HG03521 (cell line): ENCODE data around the gene MPV17.
"Not testable (repeated sequence)": the region's sequence is repeated elsewhere in the genome, so short reads cannot be mapped to it uniquely, and the experiment has no call there.

Experiments used
- ATAC-seq: cut with Tn5 transposase; IDR thresholded peaks from one replicate; pipeline ENCODE4 v1.9.1; 2021; ENCODE audit warnings: mild to moderate bottlenecking, moderate library complexity; ENCODE audit not compliant: unreplicated experiment

The MPV17 gene, protein sequence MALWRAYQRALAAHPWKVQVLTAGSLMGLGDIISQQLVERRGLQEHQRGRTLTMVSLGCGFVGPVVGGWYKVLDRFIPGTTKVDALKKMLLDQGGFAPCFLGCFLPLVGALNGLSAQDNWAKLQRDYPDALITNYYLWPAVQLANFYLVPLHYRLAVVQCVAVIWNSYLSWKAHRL

DNA sequence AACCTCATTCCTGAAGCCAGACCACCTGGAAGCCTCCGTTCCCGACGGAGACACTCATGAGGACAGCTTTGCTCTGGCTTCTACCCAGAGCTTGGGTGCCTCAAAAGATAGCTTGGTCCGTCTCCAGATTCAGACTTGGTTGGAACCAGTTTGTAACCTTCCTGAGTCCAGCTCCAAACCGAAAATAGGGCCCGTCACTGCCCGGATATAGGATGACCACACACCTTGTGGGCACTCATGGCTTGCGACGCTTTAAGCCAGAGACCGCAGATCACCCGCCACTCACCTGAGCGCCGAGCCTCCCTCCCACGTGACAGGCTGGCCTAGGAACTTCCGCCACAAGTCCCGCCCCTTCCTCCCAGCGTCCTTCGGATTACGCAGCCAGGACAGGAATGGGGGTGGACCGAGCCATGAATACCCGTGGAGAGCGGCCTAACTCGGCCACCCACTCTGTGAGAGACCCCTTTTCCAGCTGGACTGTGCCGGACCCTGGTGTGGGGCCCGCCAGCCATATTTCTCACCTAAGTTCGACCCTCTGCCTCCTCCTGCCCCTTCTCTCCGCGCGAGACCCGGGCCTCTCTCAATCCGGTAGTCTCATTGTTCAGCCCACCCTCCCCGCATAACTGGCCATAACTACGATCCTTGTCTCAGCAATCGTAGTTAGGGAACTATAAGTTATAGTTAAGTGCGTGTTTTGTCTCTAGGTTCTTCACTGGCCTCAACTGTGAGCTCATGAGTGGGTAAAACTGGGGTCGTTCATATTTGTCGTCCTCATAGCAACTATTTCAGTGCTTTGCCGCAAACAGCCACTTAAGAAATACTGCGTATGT is at the start of gene MPV17:
MPV17 (minus strand) TSS at position 332 of the 830 bp plus-strand sequence. CDS start 580 bp downstream, outside the sequence.
- ATAC-seq: peak; percentile 80

DNA sequence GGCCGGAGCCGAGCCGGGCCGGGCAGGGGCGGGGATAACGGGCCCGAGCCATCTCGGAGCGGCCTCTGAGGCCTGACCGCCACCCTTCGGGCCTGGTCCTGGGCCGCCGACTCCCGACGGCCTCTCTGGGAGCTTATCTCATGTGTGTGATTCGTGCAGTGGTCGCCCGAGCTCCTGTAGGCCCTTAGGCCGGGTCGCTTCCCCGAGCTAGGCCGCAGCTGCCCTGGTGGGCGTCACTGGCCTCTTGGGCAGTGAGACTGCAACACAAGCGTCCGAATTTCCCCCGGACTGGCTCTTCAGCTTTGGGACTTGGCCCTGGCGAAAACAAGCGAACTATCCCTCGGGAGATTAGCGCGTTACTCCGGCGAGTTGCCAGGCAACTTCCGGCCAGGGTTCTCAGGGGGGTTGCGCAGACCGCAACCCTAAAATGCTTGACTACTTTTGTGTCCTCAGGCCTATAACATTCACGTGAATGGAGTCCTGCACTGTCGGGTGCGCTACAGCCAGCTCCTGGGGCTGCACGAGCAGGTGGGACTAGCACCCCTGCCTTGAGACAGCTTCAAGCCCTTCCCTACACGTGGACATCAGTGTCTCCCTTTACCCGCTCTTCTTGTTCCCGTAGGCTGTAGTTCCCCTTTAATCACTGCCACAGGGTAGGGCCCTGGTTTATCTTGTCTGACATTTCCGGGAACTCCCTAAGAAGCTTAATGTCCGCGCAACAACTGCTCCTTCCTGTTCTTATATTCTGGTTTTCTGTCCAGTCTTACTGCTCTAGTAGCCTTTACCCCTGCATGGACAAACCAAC is 48.1 kb upstream of the MPV17 start:
- ATAC-seq: peak; percentile 13

DNA sequence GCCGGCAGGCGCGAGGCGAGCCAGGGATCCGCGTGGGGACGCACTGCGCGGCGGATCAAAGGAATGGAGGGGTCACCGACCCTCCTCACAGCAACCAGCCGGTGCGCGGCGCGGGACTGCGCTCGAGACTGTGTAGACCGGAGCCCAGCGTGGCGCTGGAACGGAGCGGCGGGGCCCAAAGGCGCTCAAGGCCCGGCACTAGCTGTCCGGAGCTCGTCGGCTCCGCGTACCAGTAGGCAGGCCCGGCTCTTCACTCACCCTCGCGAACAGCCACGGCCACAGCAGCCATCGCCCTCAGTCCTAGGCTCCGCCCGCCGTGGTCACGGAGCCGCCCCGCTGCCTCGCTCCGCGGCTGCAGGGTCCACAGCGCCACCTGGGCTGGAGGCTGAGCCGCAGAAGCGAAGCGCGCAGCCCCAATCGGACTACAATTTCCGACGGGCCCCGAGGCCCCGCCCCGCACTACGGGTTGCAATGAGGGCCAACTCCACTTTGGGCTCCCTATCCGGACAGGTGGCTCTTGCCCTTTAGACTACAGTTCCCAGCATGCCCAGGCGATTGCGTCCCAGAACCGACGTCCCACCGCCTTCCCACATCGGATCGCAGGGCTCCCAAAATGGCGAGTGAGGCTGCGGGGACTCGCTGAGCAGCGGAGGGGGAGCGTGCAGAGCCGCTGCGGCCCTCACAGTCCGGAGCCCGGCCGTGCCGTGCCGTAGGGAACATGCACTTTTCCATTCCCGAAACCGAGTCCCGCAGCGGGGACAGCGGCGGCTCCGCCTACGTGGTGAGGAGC is 47.3 kb upstream of the MPV17 start, which contains the start of the genes EIF2B4 and SNX17:
EIF2B4 (minus strand) TSS at position 313 of the 790 bp plus-strand sequence; CDS start at position 289, 24 bp downstream.
SNX17 (plus strand) TSS at position 591 of the 790 bp plus-strand sequence; CDS start at position 719, 128 bp downstream.
- ATAC-seq: peak; percentile 90

DNA sequence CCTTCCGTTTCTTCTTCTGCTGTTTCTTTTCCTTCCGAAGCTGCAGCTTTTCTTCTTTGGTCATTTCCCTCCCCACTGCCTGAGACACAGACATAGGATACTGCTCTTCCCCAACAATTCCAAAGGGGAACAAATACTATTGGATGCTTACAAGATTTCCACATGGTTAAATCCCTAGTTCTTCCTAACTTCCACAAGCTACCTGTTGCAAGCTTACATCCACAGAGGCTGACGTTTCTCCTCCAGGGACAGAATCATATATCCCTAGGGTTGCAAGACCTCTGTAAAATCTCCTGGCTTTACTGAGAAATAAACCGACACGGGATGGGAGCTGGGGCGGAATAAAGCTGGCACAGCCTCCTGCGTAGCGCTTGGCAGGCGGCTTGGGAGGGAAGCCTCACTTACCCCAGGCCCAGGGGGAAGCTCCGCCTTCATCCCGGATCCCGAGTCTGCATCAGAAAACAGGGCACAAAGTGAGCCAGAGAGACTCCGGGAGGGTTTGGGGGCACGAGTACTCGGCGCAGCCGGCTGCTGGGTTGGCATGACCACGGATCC is 46.7 kb upstream of the MPV17 start:
- no peak for ATAC-seq

DNA sequence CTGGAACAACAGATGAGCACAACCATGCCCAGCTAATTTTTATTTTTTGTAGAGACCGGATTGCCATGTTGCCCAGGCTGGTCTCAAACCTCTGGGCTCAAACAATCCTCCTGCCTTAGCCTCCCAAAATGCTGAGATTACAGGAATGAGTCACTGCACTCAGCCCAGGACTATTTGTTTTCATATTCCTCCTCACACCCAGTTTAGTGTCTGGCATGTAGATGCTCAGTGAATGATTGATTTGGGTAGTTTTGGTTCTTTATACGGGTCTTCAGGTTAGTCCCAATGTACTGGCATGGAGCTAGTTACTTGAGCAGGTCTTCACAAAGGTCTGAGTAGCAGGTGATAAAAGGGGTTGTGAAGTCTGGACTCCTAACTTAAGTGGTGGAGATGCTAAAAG is 41.0 kb upstream of the MPV17 start:
- no peak for ATAC-seq

DNA sequence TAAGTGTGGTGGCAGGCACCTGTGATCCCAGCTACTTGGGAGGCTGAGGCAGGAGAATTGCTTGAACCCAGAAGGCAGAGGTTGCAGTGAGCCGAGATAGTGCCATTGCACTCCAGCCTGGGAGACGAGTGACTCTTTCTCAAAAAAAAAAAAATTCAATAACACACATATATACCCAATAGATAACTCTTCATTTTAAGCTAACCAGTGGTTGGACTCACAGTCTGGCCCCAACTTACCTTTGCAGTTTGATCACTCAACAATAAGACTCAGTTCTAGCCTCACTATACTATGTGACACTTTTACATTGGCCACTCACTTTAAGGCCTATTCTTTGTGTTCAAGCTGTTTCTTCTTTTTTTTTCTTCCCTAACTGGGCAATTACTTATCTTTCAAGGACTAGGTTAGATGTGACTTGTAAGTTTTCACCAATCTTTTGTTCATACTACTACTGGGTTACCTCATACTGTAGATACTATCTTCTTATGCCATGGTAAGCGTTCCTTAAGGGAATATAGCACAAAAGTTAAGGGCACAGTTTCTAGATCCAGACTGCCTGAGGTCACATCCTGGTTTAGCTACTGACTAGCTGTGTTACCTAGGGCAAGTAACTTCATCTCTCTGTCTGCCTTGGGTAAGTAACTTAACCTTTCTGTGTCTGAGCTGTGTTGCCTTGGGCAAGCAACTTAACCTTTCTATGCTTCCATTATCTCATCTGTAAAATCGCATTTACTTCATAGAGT is 40.0 kb upstream of the MPV17 start:
- no peak for ATAC-seq

DNA sequence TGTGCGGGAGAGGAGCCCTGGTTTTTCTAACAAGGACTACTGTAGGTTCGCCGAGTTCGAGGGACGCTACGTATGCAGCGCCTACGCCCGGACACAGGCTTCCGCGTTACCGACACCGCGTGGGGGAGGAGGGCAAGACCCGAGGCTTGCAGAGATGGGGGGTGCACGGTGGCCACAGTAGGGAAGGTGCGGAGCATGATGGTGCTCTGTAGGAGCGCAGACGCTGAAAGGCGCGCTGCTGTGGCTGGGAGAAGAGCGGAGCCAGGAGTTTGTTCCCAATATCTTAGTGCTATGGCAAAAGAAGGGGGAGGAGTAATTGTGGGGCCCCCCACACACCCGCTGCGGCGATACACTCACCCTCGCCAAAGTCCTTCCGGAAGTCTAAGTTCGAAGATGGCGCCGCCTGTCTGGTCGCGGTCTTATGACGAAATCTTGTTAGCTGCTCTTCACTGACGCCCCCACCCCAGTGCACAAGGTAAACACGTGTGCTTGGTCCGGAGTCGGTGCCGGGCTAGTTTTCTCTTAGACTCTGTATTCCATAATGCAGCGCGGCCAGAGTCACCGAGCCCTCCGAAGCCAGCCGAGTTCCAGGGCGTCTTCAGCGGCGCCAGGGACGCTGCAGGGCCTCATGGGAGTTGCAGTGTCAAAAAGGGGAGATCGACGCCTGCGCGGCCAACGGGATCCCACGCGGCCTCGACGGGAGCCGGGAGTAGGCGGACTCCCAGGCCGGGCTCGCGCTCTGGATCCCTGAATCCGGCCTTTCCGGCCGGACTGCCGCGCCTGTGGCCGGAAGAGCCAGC is 33.7 kb upstream of the MPV17 start, which contains the start of gene GTF3C2:
GTF3C2 (minus strand) TSS at position 383 of the 800 bp plus-strand sequence. CDS start 13,210 bp downstream, outside the sequence.
- ATAC-seq: peak; percentile 82

DNA sequence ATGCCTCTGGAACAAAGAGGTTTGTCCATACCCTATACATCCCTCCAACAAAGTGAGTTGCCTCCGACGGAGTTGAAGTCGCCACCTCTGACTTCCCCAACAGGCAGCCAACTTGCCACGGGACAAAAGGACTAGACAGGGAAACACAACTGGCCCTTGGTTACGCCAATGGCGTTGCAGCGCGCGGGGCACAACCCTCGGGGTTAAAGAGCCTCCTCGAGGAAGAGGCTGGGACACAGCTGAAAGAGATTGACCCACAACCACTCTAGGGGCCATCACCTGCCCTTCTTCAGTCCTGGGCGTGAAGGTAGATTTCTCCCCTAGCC is 33.1 kb upstream of the MPV17 start:
- ATAC-seq: peak; percentile 26

DNA sequence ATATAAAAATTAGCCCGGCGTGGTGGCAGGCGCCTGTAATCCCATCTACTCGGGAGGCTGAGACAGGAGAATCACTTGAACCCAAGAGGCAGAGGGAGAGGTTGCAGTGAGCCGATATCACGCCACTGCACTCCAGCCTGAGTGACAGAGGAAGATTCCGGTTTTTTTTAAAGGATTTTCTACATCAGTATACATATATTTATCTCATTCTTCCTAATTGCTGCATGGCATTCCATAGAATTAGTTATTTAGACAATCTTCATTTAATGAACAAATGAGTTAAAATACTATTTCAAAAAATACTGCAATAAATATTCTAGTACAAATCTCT is 31.7 kb upstream of the MPV17 start:
- no peak for ATAC-seq

DNA sequence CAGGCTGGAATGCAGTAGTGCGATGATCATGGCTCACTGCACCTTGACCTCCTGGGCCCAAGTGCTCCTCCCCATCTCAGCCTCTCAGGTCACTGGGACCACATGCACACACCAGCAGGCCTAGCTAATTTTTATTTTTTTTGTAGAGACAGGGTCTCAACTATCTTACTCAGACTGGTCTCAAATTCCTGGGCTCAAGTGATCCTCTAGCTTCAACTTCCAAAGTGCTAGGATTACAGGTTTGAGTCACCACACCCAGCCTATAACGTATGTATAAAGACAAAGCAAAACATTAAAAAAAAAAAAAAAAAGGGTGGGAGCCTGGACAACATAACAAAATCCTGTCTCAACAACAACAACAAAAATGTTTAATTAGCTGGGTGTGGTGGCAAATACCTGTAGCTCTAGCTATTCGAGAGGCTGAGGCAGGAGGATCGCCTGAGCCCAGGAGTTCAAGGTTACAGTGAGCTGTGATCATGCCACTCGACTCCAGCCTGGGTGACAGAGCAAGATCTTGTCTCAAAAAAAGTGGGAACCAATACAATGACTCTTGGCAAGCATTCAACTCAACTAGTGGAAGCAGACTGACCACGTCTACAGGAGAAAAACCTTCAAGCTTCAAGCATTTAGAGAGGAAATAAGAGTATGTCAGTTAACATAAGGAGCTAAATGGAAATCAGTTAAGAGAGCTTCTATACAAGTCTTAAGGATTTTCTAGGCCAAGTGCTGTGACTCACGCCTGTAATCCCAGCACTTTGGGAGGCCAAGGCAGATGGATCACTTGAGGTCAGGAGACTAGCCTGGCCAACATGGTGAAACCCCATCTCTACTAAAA is 31.1 kb upstream of the MPV17 start:
- no peak for ATAC-seq

DNA sequence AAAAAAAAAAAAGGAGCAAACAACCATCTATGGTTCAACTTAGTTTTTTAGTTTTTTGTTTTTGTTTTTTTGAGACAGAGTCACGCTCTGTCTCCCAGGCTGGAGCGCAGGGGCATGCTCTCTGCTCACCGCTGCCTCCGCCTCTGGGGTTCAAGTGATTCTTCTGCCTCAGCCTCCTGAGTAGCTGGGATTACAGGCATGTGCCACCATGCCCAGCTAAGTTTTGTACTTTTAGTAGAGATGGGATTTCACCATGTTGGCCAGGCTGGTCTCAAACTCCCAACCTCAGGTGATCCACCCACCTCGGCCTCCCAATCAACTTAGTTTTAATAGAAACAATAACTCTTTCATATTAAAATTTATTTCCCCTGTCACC is 30.5 kb upstream of the MPV17 start:
- ATAC-seq: not testable (repeated sequence)

DNA sequence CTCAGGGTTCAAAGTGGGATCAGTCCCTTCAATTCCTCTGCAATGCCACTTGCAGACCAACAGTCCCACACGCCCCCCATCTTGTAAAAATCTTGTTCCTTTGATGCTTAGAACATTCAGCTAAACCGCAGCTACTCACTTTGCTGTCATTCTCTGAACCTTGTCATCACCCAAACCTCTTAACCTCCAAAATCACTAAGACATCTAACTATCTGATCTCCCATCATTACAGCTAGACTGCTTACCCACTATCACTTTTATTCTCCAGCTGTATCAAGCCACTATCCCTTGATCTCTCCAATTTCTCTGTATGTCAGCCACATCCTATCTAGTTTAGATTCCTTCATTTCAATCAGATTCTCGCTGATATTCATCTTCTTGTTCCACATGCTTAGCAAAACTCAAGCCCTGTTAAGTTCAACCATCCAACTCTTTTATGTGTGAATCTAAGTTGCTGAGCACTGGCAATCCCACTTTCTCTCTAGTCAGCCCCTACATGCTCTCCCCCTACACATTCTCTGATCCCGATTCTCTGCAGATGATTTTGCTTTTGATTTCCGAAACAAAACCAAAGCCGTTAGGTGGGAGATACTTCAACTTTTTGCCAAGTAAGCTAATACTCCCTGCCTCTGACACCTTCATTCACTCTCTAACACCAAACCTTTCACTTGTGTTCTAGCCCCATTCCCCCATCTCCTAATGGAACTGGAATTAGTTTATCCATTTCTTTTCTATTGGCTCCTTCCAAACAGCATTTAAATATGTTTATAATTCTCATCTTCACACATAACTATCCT is 29.1 kb upstream of the MPV17 start:
- ATAC-seq: no peak

DNA sequence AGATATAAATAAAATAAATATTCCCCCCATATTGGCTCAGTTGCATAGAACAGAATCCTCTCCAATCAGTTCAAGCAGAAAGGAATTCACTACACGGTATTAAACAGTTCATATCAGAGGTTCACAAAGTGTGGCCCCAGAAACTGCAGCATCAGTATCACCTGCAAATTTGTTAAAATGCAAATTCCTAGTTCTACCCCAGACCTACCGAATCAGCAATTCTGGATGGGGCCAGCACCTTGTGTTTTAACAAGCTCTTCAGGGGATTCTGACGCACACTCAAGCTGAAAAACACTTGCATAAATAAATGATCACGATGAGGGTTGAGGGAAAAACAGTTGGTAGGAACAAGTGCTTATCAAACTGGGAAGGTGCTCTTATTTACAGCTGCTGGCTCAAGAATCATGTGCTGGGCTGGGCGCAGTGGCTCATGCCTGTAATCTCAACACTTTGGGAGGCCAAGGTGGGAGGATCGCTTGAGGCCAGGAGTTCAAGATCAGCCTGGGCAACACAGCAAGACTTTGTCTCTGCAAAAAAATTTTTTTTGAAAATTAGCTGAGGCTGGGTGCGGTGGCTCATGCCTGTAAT is 27.3 kb upstream of the MPV17 start:
- no peak for ATAC-seq

DNA sequence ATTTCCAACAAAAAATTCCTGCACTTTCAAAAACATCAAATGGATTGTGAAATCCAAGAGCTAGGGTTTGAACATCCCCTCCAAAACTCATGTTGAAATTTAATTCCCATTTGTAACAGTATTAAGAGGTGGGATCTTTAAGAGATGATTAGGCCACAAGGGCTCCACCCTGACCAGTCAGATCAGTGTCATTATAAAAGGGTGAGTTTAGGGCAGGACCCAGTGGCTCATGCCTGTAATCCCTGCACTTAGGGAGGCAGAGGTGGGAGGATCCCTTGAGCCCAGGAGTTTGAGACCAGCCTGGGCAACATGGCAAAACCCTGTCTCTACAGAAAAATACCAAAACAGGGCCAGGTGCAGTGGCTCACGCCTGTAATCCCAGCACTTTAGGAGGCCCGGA is 24.7 kb upstream of the MPV17 start:
- ATAC-seq: no peak

DNA sequence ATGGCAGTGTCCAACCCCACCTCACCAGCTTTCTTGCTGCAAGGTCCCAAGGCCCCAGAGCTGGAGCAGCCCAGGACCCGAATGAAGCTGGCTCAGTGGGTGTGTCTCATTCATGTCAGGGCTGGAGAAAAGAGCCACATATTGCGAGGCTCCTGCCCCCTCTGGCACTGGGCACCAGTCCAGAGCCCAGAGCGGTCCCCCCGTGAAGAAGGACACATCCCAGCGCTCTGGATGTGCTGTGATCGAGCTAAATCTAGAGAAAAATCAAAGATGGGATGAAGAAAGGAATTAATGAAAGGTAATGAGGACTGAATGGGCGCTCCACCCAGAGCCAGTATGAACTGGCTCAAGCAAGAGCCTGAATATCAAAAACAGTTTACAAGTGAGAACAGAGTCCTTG is 13.3 kb upstream of the MPV17 start:
- ATAC-seq: no peak

DNA sequence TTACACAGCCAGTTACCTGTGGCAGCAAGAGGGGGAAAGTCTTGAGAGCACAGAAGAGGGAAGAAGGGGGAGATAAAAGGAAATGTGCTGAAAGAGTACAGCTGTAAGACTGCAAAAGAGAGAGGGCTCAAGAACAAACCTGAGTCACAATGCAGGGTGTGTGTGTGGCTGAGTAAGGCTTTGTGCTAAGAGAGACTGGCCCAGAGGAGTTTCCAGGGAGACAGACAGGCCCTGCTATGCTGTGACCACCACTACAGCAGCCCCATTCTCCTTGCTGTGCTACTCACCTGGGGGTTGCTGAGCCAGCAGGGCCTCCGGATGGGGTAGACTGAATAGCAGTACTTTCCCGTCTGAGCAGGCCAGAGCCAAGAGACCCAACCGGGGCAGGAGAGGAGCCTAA is 12.4 kb upstream of the MPV17 start:
- ATAC-seq: no peak

DNA sequence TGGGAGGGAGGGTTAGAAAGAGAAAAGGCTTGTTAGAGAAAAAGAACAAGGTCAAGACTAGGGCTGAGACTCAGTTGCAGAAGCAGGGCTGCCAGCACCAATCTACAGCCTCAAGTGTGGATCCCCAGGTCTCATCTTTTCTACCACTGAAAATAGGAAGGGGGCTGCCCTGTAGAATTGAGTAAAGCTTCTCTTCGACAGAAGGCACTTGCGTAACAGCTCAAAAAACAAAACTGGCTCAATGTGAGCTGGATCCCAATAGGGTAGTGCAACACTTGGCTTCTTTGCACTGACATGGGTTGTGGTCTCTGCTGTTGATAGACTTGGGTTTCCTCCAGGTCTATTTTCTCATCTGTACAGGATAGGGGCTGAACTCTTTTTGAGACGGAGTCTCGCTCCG is 1.8 kb upstream of the MPV17 start:
- ATAC-seq: no peak
